ENCODE data around the gene AFDN.

DNA sequence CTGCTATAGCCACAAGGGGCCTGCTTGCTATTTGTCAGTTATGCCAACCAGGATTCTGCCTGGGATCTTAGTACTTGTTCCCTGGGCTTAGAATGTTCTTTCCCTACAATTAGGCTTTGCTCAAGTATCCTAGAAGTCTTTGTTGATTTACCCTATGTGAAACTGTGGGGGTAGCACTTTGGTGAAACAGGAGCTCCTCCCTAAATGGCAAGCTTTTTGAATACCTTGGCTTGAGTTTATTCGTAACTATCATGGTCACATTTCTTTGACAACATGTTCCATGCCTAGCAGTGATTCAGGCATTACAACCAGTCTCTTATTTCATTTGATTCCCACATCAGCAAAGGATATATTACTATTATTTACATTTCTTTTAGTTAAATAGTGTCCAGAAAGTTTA, 21.2 kb downstream of the AFDN start:
- TF ChIP-seq, protein P1, sequence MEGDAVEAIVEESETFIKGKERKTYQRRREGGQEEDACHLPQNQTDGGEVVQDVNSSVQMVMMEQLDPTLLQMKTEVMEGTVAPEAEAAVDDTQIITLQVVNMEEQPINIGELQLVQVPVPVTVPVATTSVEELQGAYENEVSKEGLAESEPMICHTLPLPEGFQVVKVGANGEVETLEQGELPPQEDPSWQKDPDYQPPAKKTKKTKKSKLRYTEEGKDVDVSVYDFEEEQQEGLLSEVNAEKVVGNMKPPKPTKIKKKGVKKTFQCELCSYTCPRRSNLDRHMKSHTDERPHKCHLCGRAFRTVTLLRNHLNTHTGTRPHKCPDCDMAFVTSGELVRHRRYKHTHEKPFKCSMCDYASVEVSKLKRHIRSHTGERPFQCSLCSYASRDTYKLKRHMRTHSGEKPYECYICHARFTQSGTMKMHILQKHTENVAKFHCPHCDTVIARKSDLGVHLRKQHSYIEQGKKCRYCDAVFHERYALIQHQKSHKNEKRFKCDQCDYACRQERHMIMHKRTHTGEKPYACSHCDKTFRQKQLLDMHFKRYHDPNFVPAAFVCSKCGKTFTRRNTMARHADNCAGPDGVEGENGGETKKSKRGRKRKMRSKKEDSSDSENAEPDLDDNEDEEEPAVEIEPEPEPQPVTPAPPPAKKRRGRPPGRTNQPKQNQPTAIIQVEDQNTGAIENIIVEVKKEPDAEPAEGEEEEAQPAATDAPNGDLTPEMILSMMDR (conservative IDR thresholded peaks at IDR 0.05 in 1 of 2, IDR thresholded peaks at IDR 0.05 in 1 of 2; ENCODE audit: low read depth in 1 of 2, low read length in 2 of 2), result no peak
- TF ChIP-seq EZH2 (IDR thresholded peaks at IDR 0.05; ENCODE audit: low read length, missing control alignments), result no peak
